ENCODE measurements around the gene CDAN1. TPM values are rescaled to one million over a fixed set of nuclear protein-coding genes. Genes with fewer than 3 reads are reported as not detected.

The CDAN1 gene
- total and polyA plus RNA-seq, 2 donors (not counting 3 experiments of a cell fraction or from before 2014, with no cell fraction given), result 7.2 to 23.4 TPM

DNA sequence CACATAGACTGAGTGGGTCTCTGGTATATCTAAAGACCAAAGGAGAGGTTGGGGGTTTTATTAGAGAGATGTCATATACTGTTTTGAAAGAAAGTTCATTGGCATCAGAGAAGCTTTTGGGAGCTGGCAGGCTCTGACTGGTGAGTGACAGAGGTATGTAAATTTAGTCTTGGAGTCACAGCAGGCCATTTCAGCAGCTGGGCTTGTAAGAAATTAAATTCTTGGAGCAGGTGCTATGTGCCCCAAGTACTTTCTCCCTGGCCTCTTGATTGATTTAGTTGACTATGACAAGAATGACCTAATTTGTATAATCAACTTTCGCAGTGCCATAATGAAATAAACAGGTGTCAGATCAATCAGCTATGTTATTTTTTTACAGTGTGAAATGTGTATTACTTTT, 47.8 kb upstream of the CDAN1 start:
- DNase-seq (ENCODE audit: low read depth, low spot score) (no peak), FAIRE-seq (no peak)
- no TSS peak for BruUV-seq (replicated peaks)
- no peak overlapping the region for H3K4me3 ChIP-seq (replicated peaks in 1 of 3; ENCODE audit: insufficient read depth in 1 of 3, low read depth in 1 of 3, low read length in 3 of 3)
- no peaks in the 10 kb centered on the region for H3K4me1 ChIP-seq (ENCODE audit: control insufficient read depth, extremely low read depth, insufficient read depth, low read length)
- CTCF ChIA-PET, result interaction anchor here (1.1 kb wide), 1 partner anchor 141 kb away, joined by 5 read pairs; no protein-coding TSS in a partner anchor
- no peak overlapping the region for H3K4me2 ChIP-seq (ENCODE audit: insufficient read depth, low read length)
- H3K9ac ChIP-seq (replicated peaks; ENCODE audit: extremely low read depth, insufficient read depth, low read length), result no peak overlapping the region
- no peaks in the 10 kb centered on the region for H3K9me1 ChIP-seq (replicated peaks; ENCODE audit: control insufficient read depth, extremely low read depth, insufficient read depth, low read length)
- no peak overlapping the region for H2AFZ ChIP-seq (ENCODE audit: low read depth, low read length)
- dilution Hi-C loops (cut with MboI; ENCODE audit: extremely low pct_ligation_motif_present, low sequenced_read_pairs), result no loop called here
- no peaks in the 10 kb centered on the region for H4K20me1 ChIP-seq (replicated peaks; ENCODE audit: control insufficient read depth, extremely low read depth, insufficient read depth, low read length)
- POLR2A ChIA-PET, result no interaction called here
- H3K79me2 ChIP-seq (ENCODE audit: control insufficient read depth, insufficient read depth, low read length), result no peaks in the 10 kb centered on the region
- H3K36me3 ChIP-seq (ENCODE audit: control insufficient read depth in 2 of 2, extremely low read depth in 1 of 2, insufficient read depth in 2 of 2, low read length in 2 of 2), result peaks cover 3 to 6% of the 10 kb centered on the region in 2 experiments
- H3K9me3 ChIP-seq (replicated peaks; ENCODE audit: control insufficient read depth, insufficient read depth, low read length), result no peaks in the 10 kb centered on the region
- H3K27me3 ChIP-seq (ENCODE audit: control insufficient read depth in 2 of 2, insufficient read depth in 2 of 2, low read length in 2 of 2), result no peaks in the 10 kb centered on the region
- intact Hi-C loops (cut with micrococcal nuclease), result no loop called here
- no peak overlapping the region for H3K27ac ChIP-seq (ENCODE audit: insufficient read depth, low read depth, low read length)
- TF ChIP-seq JUN (IDR thresholded peaks at IDR 0.05; ENCODE audit: borderline replicate concordance, insufficient read depth, insufficient read length, low read depth), result no peak
- TF ChIP-seq, protein P1, sequence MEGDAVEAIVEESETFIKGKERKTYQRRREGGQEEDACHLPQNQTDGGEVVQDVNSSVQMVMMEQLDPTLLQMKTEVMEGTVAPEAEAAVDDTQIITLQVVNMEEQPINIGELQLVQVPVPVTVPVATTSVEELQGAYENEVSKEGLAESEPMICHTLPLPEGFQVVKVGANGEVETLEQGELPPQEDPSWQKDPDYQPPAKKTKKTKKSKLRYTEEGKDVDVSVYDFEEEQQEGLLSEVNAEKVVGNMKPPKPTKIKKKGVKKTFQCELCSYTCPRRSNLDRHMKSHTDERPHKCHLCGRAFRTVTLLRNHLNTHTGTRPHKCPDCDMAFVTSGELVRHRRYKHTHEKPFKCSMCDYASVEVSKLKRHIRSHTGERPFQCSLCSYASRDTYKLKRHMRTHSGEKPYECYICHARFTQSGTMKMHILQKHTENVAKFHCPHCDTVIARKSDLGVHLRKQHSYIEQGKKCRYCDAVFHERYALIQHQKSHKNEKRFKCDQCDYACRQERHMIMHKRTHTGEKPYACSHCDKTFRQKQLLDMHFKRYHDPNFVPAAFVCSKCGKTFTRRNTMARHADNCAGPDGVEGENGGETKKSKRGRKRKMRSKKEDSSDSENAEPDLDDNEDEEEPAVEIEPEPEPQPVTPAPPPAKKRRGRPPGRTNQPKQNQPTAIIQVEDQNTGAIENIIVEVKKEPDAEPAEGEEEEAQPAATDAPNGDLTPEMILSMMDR (IDR thresholded peaks at IDR 0.05; ENCODE audit: extremely low read depth in 1 of 2, insufficient read depth in 1 of 2, low read depth in 1 of 2, low read length in 2 of 2), result no peak
- TF ChIP-seq, protein P2, sequence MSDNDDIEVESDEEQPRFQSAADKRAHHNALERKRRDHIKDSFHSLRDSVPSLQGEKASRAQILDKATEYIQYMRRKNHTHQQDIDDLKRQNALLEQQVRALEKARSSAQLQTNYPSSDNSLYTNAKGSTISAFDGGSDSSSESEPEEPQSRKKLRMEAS (IDR thresholded peaks at IDR 0.05; ENCODE audit: insufficient read depth, insufficient read length), result no peak
- TF ChIP-seq POLR2AphosphoS5 (IDR thresholded peaks at IDR 0.05; ENCODE audit: insufficient read depth, low read depth, low read length), result no peak
- no peak for TF ChIP-seq FOS (IDR thresholded peaks at IDR 0.05; ENCODE audit: borderline replicate concordance, insufficient read depth, low read length)

DNA sequence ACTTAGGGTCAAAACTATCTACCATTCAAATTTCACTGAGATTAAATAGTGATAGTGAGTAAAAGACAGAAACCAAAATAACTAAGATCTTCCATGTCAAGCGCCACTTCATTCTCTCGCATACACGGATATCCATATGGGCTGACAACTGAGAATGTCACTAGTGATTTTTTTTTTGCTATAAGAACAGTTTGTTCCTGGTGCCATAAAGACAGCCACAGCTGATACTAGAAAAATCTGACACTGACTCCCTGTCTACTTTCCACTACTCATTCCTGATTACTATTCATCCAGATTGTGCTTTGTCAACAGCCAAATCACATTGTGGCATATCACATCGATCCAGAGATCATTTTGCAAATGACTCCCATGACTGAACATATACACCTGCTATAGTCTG, 45.8 kb upstream of the CDAN1 start:
- Histone ChIP-seq H3K4me1 (ENCODE audit: control insufficient read depth, extremely low read depth, insufficient read depth, low read length) (no peaks in the 10 kb centered on the region), H3K4me3 (replicated peaks in 1 of 3; ENCODE audit: insufficient read depth in 1 of 3, low read depth in 1 of 3, low read length in 3 of 3) (no peak overlapping the region), H3K9ac (replicated peaks; ENCODE audit: extremely low read depth, insufficient read depth, low read length) (no peak overlapping the region), H3K36me3 (ENCODE audit: control insufficient read depth in 2 of 2, extremely low read depth in 1 of 2, insufficient read depth in 2 of 2, low read length in 2 of 2) (peaks cover 3 to 6% of the 10 kb centered on the region in 2 experiments), H3K9me3 (replicated peaks; ENCODE audit: control insufficient read depth, insufficient read depth, low read length) (no peaks in the 10 kb centered on the region), H3K27ac (ENCODE audit: insufficient read depth, low read depth, low read length) (no peak overlapping the region), H2AFZ (ENCODE audit: low read depth, low read length) (no peak overlapping the region), H3K79me2 (ENCODE audit: control insufficient read depth, insufficient read depth, low read length) (no peaks in the 10 kb centered on the region), H4K20me1 (replicated peaks; ENCODE audit: control insufficient read depth, extremely low read depth, insufficient read depth, low read length) (no peaks in the 10 kb centered on the region), H3K9me1 (replicated peaks; ENCODE audit: control insufficient read depth, extremely low read depth, insufficient read depth, low read length) (no peaks in the 10 kb centered on the region), H3K27me3 (ENCODE audit: control insufficient read depth in 2 of 2, insufficient read depth in 2 of 2, low read length in 2 of 2) (no peaks in the 10 kb centered on the region), H3K4me2 (ENCODE audit: insufficient read depth, low read length) (no peak overlapping the region)
- intact Hi-C loops (cut with micrococcal nuclease) (no loop called here), dilution Hi-C loops (cut with MboI; ENCODE audit: extremely low pct_ligation_motif_present, low sequenced_read_pairs) (no loop called here)
- FAIRE-seq, result no peak
- no peak for DNase-seq (ENCODE audit: low read depth, low spot score)
- TF ChIP-seq MYC (IDR thresholded peaks at IDR 0.05; ENCODE audit: low read depth, low read length), result no peak
- no peak for TF ChIP-seq JUN (IDR thresholded peaks at IDR 0.05; ENCODE audit: borderline replicate concordance, insufficient read depth, insufficient read length, low read depth)
- ChIA-PET CTCF (no interaction called here), POLR2A (no interaction called here)
- BruUV-seq (replicated peaks), result no TSS peak
